GM10266 (cell line): ENCODE results near the gene SGK1.

Source experiments
- DNase-seq: peaks from one replicate; pipeline ENCODE4 v3.0.0; 2012; ENCODE audit errors: extremely low spot score
- CTCF ChIP-seq: IDR thresholded peaks from 2 replicates; pipeline ENCODE4 v1.5.1; 2012; ENCODE audit warnings: mild to moderate bottlenecking, low read depth; ENCODE audit not compliant: control insufficient read depth, insufficient read depth; ENCODE audit errors: missing control alignments

The SGK1 gene

DNA sequence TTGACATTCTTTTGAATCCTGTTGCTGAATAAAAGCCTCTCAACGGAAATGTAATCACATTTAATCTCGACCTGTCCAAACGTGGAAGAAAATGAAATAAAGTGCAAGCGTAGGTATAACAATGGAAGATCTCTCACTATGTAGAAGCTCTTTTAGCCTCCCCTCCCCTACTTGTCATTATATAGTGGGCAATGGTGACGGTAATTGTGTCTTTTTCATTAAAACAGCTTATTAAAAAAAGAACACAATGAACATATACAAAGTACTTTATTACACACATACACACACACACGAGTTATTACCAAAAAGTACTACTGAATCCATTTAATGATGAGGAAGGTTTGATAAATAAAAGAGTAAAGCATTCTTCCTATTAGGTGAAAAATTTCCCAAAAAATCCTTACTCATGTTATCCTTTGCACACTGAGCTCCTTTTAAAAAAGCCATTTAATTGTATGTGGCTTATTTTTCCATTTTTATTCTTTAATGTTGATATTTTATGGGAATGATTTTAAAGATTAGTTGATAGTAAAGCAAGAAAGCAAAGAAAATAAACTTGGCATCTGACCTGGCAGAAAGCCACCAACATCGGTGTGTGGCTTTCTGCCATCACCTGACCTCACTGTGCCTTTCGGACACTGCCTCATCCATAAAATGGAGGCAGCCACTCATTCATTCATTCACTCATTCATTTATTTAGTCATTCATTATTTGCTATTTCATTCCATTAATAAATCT is 493 bp upstream of the SGK1 start:
- no peak for TF ChIP-seq CTCF
- DNase-seq = no peak

GRCh38 chr6:134316733-134317431 is 1.0 kb downstream of the SGK1 start:
- no peak for DNase-seq
- TF ChIP-seq CTCF = no peak

DNA sequence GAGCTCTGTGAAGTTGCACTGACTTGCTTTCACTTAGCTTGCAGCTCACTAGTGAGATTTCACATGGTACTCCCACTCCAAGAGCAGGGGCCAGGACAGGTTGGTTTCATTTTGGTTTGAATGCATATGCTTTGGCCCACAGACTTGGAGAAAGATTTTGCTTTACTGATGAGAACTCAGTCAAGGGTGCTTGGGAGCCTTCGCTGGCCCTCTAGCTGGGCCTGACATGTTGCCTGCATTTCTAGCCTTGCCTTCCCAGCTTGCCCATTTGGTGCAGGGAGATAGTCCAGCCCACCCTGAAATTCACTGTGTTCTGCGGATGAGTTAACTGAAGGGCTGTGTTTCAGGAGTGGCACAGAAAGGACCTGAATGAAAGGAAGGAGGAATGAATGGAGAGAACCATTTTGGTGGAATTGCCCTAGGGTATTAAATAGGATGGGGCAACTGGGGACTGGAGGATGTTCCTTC is 1.9 kb downstream of the SGK1 start:
- DNase-seq = no peak
- TF ChIP-seq CTCF = no peak

DNA sequence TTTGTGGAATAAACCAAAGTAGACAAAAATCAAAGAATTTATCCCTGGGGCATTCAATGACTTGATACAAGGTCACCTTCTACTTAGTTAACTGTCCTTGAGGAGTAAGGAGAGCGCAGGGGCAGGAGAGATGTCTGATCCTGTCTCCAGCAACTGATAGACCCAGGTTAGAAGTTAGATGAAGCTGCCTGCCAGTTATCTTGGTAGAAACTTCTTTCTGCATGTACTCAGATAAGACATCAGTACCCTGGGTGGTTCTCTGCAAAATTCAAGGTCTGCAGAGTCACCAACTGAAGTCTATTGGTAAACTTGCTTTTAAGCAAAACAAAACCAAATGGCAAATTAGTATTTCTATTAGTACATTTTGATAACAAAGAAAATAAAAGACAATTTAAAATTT is 2.7 kb downstream of the SGK1 start:
- no peak for TF ChIP-seq CTCF
- no peak for DNase-seq

DNA sequence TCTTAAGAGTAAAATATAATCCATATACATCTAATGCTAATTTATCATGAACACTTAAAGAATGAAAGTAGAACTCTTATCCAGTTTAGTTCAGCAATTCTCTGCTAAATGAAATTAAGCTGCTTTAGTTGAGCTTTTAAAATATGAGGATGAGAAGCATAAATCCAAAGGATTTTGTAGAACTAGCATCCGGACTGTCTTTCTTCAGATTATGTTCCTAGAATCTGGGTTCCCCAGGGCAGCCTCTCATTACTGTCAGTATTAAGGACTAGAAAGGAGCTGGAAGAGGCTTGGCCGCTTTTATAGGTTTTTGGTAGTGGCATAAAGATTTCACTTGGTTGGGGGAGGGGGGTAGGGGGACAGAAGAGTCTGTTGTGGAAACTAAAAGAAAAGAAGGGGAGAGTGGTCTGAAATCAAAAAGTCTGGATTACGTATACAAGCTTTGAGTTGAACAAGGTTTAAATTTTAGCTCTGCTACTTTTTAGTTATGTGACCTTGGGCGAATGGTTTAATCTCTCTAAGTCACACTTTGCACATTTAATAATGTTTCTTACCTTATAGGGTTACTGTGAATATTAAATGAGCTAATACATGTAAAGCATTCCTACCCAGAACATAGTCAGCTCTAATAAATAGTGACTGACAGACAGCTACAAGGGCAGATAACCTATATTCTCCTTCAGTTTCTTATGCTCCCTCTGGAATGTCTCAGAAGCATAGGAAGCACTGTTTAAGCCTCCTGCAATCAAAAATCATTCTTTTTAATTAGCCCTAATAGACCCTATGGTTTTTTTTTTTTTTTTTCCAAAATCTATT is 3.7 kb downstream of the SGK1 start:
- no peak for TF ChIP-seq CTCF
- DNase-seq = no peak

DNA sequence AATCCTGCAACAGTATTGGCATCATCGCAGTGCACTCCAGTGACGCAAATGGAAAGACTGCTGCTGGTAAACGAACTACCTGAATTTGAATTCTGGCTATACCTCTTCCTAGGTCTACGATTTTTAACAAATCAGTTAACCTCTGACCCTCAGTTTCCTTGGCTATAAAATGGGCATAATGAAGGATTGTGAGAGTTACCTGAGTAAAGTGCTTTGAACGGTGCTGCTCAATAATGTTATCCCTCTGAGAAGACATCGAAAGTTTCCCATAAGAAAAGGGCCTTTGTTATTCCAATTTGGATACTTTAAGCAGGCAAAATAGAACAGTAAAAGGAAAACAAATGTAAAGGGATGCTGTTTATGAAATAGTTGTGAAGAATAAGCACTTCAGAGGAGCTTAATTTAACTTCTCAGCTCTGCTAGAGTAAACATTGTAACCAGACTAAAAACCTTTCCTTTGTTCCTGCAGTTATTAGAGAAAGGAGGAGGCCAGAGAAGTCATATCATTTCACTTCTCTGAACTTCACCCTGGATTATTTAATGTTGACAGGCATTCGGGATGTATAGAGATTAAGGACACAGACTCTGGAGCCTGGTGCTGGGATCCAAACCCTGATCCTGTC is 5.8 kb downstream of the SGK1 start:
- no peak for TF ChIP-seq CTCF

More for the DNA sequence above, 5.8 kb downstream of the SGK1 start:
- DNase-seq = no peak
